Lung (tissue), 12 donors: ENCODE measurements around the gene TMEM229A. TPM values are rescaled to one million over a fixed set of nuclear protein-coding genes. Genes with fewer than 3 reads are reported as not detected.

Experiments
- ATAC-seq: fragments of 200-7000 bp; cut with Tn5 transposase; one replicate; pipeline ENCODE4 v1.9.1; 2020; ENCODE audit warnings: moderate number of reproducible peaks; ENCODE audit not compliant: insufficient read depth, low FRiP score
- DNase-seq, 3 donors: peaks; one replicate each; pipeline ENCODE4 v3.0.0-alpha.2; 2013 to 2017
- H3K27ac ChIP-seq, 2 donors: one replicate each; pipeline ENCODE4 v1.5.1; 2013; ENCODE audit warnings: mild to moderate bottlenecking in 2 of 2, moderate library complexity in 2 of 2, control low read depth in 1 of 2, inconsistent platforms in 1 of 2, low read depth in 1 of 2, low read length in 1 of 2
- H3K27me3 ChIP-seq, 3 donors: one replicate each; pipeline ENCODE4 v1.5.1; 2013; ENCODE audit warnings: low read length in 2 of 3; ENCODE audit not compliant: control insufficient read depth in 3 of 3, insufficient read depth in 3 of 3
- H3K36me3 ChIP-seq, 4 donors: one replicate each; pipeline ENCODE4 v1.5.1; 2013; ENCODE audit warnings: low read length in 4 of 4, mild to moderate bottlenecking in 1 of 4, moderate library complexity in 1 of 4; ENCODE audit not compliant: control insufficient read depth in 4 of 4, insufficient read depth in 4 of 4
- H3K4me1 ChIP-seq, 5 donors: one replicate each; pipeline ENCODE4 v1.5.1; 2013; ENCODE audit warnings: low read length in 5 of 5, mild to moderate bottlenecking in 2 of 5, moderate library complexity in 1 of 5; ENCODE audit not compliant: control insufficient read depth in 5 of 5, insufficient read depth in 5 of 5
- H3K4me3 ChIP-seq: one replicate; pipeline ENCODE4 v1.5.1; 2013; ENCODE audit warnings: mild to moderate bottlenecking, control low read depth, moderate library complexity
- H3K9ac ChIP-seq, 2 donors: one replicate each; pipeline ENCODE4 v1.5.1; 2013; ENCODE audit warnings: low read length in 2 of 2, control low read depth in 1 of 2; ENCODE audit not compliant: insufficient read depth in 1 of 2
- H3K9me3 ChIP-seq, 4 donors: one replicate each; pipeline ENCODE4 v1.5.1; 2013; ENCODE audit warnings: low read length in 3 of 4, mild to moderate bottlenecking in 1 of 4, moderate library complexity in 1 of 4; ENCODE audit not compliant: control insufficient read depth in 4 of 4, insufficient read depth in 3 of 4
- WGBS, 2 donors: extraction: QIAGEN DNeasy Blood & Tissue Kit; methylation state at CpG; one replicate each; pipeline ENCODE4 v1.1.7; 2013; 5-methylcytosine and 5-hydroxymethylcytosine counted together
- polyA plus RNA-seq, 2 donors: library from polyadenylated mRNA; stranded (reverse); fragments of 200-250 nt; gene quantifications; one replicate each; pipeline ENCODE4 v1.2.1, GENCODE V29; 2013
- total RNA-seq, 2 donors: library from RNA; depleted of rRNA in 1 of 2; stranded (reverse); fragments of >200 nt in 1 of 2; gene quantifications; one replicate each; pipeline ENCODE4 v1.2.1, GENCODE V29; 2014 to 2021
- TF ChIP-seq, protein P1 (sequence below): IDR thresholded peaks from 2 replicates; pipeline ENCODE4 v1.5.1; 2012; ENCODE audit warnings: mild to moderate bottlenecking; ENCODE audit errors: control extremely low read depth, extremely low read depth
- donor health status: control.
- donor health status: control.
- donor health status: Bipolar disorder and iron deficiency.
- donor health status: healthy.
- donor health status: DM: yes; HTN: yes; CAD: no.

TMEM229A gene
- total and polyA plus RNA-seq, 4 donors = 0.34 TPM; not detected in 3

DNA sequence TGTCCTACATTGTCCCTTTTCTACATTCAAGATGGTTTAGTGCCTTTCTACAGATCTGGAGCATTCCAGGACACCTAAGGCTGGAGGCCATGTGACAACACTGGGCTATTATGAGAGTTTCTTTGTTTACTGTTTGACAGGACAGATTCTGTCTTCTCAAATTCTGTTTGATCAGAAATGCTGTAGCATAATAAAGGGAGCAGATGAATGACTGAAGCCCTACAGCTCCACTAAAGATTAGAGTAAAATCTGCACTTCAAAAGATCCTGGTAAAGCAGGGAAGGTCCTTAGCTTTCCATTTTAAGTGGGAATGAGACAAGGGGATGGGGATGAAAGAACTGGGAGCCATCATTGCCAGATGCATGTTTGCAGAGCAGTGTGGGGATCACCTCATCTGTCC is 38.4 kb downstream of the TMEM229A start:
- Histone ChIP-seq H3K9me3 (peaks cover 0 to 2% (median 0%) of the 10 kb centered on the region in 4 donors), H3K27ac (no peak overlapping the region), H3K27me3 (no peaks in the 10 kb centered on the region), H3K4me3 (no peak overlapping the region), H3K4me1 (peaks cover 0 to 6% (median 0%) of the 10 kb centered on the region in 5 donors), H3K9ac (no peak overlapping the region), H3K36me3 (no peaks in the 10 kb centered on the region)
- ATAC-seq (no peak), DNase-seq (no peak)
- TF ChIP-seq, protein P1, sequence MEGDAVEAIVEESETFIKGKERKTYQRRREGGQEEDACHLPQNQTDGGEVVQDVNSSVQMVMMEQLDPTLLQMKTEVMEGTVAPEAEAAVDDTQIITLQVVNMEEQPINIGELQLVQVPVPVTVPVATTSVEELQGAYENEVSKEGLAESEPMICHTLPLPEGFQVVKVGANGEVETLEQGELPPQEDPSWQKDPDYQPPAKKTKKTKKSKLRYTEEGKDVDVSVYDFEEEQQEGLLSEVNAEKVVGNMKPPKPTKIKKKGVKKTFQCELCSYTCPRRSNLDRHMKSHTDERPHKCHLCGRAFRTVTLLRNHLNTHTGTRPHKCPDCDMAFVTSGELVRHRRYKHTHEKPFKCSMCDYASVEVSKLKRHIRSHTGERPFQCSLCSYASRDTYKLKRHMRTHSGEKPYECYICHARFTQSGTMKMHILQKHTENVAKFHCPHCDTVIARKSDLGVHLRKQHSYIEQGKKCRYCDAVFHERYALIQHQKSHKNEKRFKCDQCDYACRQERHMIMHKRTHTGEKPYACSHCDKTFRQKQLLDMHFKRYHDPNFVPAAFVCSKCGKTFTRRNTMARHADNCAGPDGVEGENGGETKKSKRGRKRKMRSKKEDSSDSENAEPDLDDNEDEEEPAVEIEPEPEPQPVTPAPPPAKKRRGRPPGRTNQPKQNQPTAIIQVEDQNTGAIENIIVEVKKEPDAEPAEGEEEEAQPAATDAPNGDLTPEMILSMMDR = no peak

- H3K27ac ChIP-seq = no peak overlapping the region
Measured at GRCh38 chr7:123993996-123994395, 38.9 kb downstream of the TMEM229A start.

DNA sequence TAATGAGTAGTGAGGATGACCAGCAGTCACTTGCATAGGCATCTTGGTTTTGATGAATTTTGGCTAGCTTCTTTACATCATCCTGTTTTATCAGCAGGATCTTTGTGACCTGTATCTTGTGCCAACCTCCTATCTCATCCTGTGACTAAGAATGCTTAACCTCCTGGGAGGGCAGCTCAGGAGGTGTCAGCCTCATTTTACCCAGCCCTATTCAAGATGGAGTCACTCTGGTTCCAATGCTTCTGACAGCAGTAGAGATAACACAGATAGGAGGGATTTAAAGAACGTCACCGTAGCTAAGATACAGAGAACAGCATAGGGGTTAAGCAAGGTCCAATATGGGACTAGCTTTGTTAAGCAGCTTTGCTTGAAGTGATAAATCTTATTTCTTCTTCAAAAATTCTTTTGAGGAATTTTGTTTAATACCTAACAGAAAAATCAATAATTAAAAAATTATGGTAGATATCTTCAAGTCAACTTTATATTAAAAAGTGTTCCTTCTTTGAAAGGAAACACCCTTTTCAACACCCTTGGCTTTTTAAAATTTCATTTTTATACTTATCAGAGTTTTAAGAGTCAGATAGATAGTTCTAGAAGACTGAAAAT is 39.9 kb downstream of the TMEM229A start:
- 86 to 87% methylated on average over 2 of the region's 2 CpGs for WGBS, 2 donors

More at GRCh38 chr7:123993996-123994395, 38.9 kb downstream of the TMEM229A start:
- no peak for ATAC-seq
- TF ChIP-seq, protein P1 = no peak
- Histone ChIP-seq H3K4me3 (no peak overlapping the region), H3K36me3 (no peaks in the 10 kb centered on the region), H3K9me3 (peaks cover 0 to 2% (median 0%) of the 10 kb centered on the region in 4 donors), H3K9ac (no peak overlapping the region), H3K27me3 (no peaks in the 10 kb centered on the region), H3K4me1 (peaks cover 0 to 6% (median 0%) of the 10 kb centered on the region in 5 donors)
- peak; percentile 25 to 69 (median 36) for DNase-seq
- WGBS, 2 donors = 71 to 76% methylated on average over 2 of the region's 2 CpGs

More for the DNA sequence above, 39.9 kb downstream of the TMEM229A start:
- Histone ChIP-seq H3K4me1 (peaks cover 0 to 6% (median 0%) of the 10 kb centered on the region in 5 donors), H3K9ac (no peak overlapping the region), H3K36me3 (no peaks in the 10 kb centered on the region), H3K9me3 (peaks cover 0 to 2% (median 0%) of the 10 kb centered on the region in 4 donors), H3K27me3 (no peaks in the 10 kb centered on the region), H3K4me3 (no peak overlapping the region), H3K27ac (no peak overlapping the region)
- DNase-seq = no peak
- no peak for ATAC-seq
- TF ChIP-seq, protein P1 = no peak
